MM.1S (cell line): ENCODE data around the gene CTNNA2.
A peak's percentile ranks its signal among the peaks of the same experiment; 100 is the strongest.

Experiments
- DNase-seq: peaks from one replicate; pipeline ENCODE4 v3.0.0-alpha.2; 2015
- H2AFZ ChIP-seq: fragments of 300-600 bp; sonication (generic); 2 replicates; pipeline ENCODE4 v1.6.0; 2016; ENCODE audit warnings: antibody characterized with exemption, low read length
- H3F3A ChIP-seq: fragments of 300-600 bp; sonication (generic); 2 replicates; pipeline ENCODE4 v1.6.1; 2016; ENCODE audit warnings: mild to moderate bottlenecking, antibody characterized with exemption, low read length, moderate library complexity, mixed read lengths; ENCODE audit not compliant: insufficient read depth
- H3K27ac ChIP-seq: fragments of 300-600 bp; sonication (generic); 2 replicates; pipeline ENCODE4 v1.5.1; 2016; ENCODE audit warnings: mild to moderate bottlenecking, low read length
- H3K27me3 ChIP-seq: fragments of 300-600 bp; sonication (generic); replicated peaks from 2 replicates; pipeline ENCODE4 v1.6.0; 2016; ENCODE audit warnings: low read length; ENCODE audit not compliant: insufficient read depth
- H3K36me3 ChIP-seq: fragments of 300-600 bp; sonication (generic); replicated peaks from 2 replicates; pipeline ENCODE4 v1.6.1; 2016; ENCODE audit warnings: mild to moderate bottlenecking, low read length, mixed read lengths; ENCODE audit not compliant: insufficient read depth
- H3K4me1 ChIP-seq: fragments of 300-600 bp; sonication (generic); 2 replicates; pipeline ENCODE4 v1.6.1; 2016; ENCODE audit warnings: low read length, mixed read lengths
- H3K4me2 ChIP-seq: fragments of 300-600 bp; sonication (generic); 2 replicates; pipeline ENCODE4 v1.6.0; 2016; ENCODE audit warnings: low read depth, low read length
- H3K4me3 ChIP-seq: fragments of 300-600 bp; sonication (generic); 2 replicates; pipeline ENCODE4 v1.5.1; 2016; ENCODE audit warnings: low read length, mixed read lengths
- H3K79me2 ChIP-seq: fragments of 300-600 bp; sonication (generic); 2 replicates; pipeline ENCODE4 v1.6.1; 2016; ENCODE audit warnings: mixed run types, low read length, mixed read lengths
- H3K9ac ChIP-seq: fragments of 300-600 bp; sonication (generic); 2 replicates; pipeline ENCODE4 v1.6.1; 2016; ENCODE audit warnings: low read length, mixed read lengths
- H3K9me2 ChIP-seq: fragments of 300-600 bp; sonication (generic); replicated peaks from 2 replicates; pipeline ENCODE4 v1.6.1; 2016; ENCODE audit warnings: mild to moderate bottlenecking, low read length, mixed read lengths; ENCODE audit not compliant: insufficient read depth
- H3K9me3 ChIP-seq: fragments of 300-600 bp; sonication (generic); replicated peaks from 2 replicates; pipeline ENCODE4 v1.6.1; 2016; ENCODE audit warnings: mild to moderate bottlenecking, low read length, mixed read lengths; ENCODE audit not compliant: insufficient read depth
- H4K20me1 ChIP-seq: fragments of 300-600 bp; sonication (generic); 2 replicates; pipeline ENCODE4 v1.6.1; 2016; ENCODE audit warnings: mild to moderate bottlenecking, low read length, moderate library complexity, mixed read lengths; ENCODE audit not compliant: insufficient read depth
- CTCF ChIP-seq: fragments of 300-600 bp; sonication (generic); IDR thresholded peaks from 2 replicates; pipeline ENCODE4 v1.5.1; 2016; ENCODE audit warnings: antibody characterized with exemption, low read length, mixed read lengths
- EZH2 ChIP-seq: fragments of 300-600 bp; sonication (generic); optimal IDR thresholded peaks from 2 replicates; pipeline ENCODE3; 2017; ENCODE audit warnings: low read depth, mild to moderate bottlenecking, antibody characterized with exemption, low read length, mixed read lengths
- EZH2phosphoT487 ChIP-seq: fragments of 300-600 bp; sonication (generic); IDR thresholded peaks from 2 replicates; pipeline ENCODE4 v1.6.1; 2018; ENCODE audit warnings: antibody characterized with exemption, low read length

The CTNNA2 gene

GRCh38 chr2:80370375-80371009 lies 857.6 kb downstream of the CTNNA2 start:
- Histone ChIP-seq H3K27me3 (no peaks in the 10 kb centered on the region), H3F3A (no peaks in the 10 kb centered on the region), H3K27ac (no peak overlapping the region), H3K79me2 (no peaks in the 10 kb centered on the region), H3K4me2 (peak overlapping the region; percentile 28), H3K9me3 (no peaks in the 10 kb centered on the region), H3K9ac (no peak overlapping the region), H3K4me1 (no peaks in the 10 kb centered on the region), H3K4me3 (no peak overlapping the region; the same call in 1 of the 2 replicates), H3K36me3 (no peaks in the 10 kb centered on the region), H3K9me2 (no peaks in the 10 kb centered on the region), H4K20me1 (no peaks in the 10 kb centered on the region), H2AFZ (0 out of 2 replicates have a peak overlapping the region, but pooled peaks have one; percentile 4)
- TF ChIP-seq EZH2 (no peak), EZH2phosphoT487 (no peak), CTCF (no peak)
- DNase-seq: no peak

GRCh38 chr2:80374105-80374504 lies 861.3 kb downstream of the CTNNA2 start:
- Histone ChIP-seq H3K27me3 (no peaks in the 10 kb centered on the region), H3K4me3 (no peak overlapping the region), H3F3A (no peaks in the 10 kb centered on the region), H3K9ac (no peak overlapping the region), H3K79me2 (no peaks in the 10 kb centered on the region), H3K9me3 (no peaks in the 10 kb centered on the region), H3K36me3 (no peaks in the 10 kb centered on the region), H3K4me1 (no peaks in the 10 kb centered on the region), H3K9me2 (no peaks in the 10 kb centered on the region), H4K20me1 (no peaks in the 10 kb centered on the region), H3K27ac (no peak overlapping the region), H3K4me2 (no peak overlapping the region), H2AFZ (no peak overlapping the region)
- DNase-seq: no peak
- TF ChIP-seq EZH2: no peak
- TF ChIP-seq CTCF: no peak
- no peak for TF ChIP-seq EZH2phosphoT487

- Histone ChIP-seq H3F3A (no peaks in the 10 kb centered on the region), H3K9me2 (no peaks in the 10 kb centered on the region), H4K20me1 (no peaks in the 10 kb centered on the region), H3K4me1 (no peaks in the 10 kb centered on the region), H3K4me2 (no peak overlapping the region), H3K27ac (no peak overlapping the region), H3K4me3 (no peak overlapping the region), H3K27me3 (no peaks in the 10 kb centered on the region), H3K79me2 (no peaks in the 10 kb centered on the region), H2AFZ (no peak overlapping the region), H3K9ac (no peak overlapping the region), H3K36me3 (no peaks in the 10 kb centered on the region), H3K9me3 (no peaks in the 10 kb centered on the region)
- TF ChIP-seq EZH2phosphoT487: no peak
- no peak for TF ChIP-seq EZH2
- TF ChIP-seq CTCF: no peak
- DNase-seq: no peak
Measured at GRCh38 chr2:80377071-80377470, 864.2 kb downstream of the CTNNA2 start.
